NCI-H345 (cell line): ENCODE data around the gene DCAF12.
"Not testable (repeated sequence)": the region's sequence is repeated elsewhere in the genome, so short reads cannot be mapped to it uniquely, and the experiment has no call there.

ENCODE experiments used
- DNase-seq: peaks from one replicate; lab custom pipeline; 2025; lab: John Stamatoyannopoulos, UW

Gene DCAF12

DNA sequence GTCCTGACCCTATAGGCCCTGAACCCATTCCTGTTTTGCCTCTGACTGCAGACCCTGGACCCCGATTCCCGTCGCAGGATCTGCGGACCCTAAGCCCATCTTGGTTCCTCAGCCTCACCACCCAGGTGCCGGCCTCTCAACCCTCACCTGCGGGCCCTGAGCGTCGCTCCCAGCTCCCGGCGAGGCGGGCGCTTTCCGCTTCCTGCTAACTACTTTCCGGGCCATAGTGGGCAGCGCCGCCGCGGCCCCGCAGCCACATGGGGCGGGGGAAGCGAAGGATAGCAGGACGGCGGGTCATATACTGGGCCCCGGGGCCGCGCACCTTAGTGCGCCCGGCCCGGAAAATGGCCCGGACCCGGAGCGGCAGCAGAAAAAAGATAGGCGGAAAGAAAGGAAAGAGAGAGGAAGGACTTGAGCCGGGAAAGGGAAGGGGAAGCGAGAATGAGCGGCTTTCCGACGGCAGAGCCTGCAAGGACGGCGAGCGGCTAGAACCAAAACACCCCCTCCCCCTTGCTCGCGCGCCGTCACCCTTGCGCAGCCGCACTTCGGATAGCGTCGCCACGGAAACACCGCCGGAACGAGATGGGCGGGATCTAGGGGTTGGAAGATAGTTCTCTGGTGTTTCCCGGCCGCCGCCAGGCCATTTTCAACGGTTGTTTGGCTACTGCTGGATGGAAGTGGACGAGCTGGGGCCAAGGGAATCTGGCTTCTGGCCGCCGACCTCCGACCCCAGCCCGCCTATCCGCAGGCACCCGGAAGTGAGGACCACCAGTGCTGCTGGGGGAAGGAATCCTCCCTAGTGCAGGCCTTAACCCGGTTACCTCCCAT, at the start of gene DCAF12:
Gene DCAF12 (minus strand): TSS at position 492 of the 828 bp plus-strand sequence. CDS start 267 bp downstream, at position 225.
- peak; percentile 91 for DNase-seq

DNA sequence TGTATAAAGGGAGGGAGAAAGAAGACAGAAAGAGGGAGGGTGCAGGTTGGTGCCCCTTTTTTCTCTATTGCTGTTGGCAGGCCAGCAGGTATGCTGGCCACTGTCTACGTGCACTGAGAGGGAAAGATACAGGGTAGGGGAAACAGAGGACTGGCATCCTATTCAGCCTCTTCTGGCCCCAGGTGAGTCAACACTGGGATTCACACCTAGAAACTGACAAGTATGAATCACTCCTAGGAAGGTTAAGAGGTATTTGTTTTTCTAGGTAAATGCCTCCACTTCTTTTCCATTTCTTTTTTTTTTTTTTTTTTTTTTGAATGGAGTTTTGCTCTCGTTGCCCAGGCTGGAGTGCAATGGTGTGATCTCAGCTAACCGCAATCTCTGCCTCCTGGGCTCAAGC, 49.6 kb upstream of the DCAF12 start:
- DNase-seq, result no peak

DNA sequence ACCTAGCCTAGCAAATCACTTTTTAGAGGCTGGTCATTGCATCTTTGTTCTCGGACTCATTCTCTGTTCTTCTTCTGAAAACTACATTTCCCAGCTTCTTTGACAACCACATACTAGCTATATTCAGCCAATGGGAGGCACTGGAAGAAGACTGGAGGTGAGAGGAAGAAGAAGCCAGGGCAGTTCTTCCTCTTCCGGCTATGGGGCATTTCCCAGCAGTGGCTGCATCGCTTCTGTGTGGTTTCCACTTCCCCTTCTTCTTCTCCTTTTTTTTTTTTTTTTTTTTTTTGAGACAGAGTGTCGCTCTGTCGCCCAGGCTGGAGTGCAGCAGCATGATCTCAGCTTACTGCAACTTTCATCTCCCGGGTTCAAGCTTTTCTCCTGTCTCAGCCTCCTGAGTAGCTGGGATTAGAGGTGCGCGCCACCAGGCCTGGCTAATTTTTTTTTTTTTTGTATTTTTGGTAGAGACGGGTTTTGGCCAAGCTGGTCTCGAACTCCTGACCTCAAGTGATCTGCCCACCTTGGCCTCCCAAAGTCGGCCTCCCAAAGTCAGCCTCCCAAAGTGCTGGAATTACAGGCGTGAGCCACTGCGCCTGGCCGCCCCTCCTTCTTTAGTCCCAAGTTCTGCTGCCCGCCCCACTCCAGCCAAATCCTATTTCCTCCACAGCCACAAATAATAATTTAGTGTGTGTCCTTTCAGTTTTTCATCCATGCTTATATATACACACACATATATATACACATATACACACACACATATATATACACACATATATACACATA, 45.4 kb upstream of the DCAF12 start:
- DNase-seq, result no peak

DNA sequence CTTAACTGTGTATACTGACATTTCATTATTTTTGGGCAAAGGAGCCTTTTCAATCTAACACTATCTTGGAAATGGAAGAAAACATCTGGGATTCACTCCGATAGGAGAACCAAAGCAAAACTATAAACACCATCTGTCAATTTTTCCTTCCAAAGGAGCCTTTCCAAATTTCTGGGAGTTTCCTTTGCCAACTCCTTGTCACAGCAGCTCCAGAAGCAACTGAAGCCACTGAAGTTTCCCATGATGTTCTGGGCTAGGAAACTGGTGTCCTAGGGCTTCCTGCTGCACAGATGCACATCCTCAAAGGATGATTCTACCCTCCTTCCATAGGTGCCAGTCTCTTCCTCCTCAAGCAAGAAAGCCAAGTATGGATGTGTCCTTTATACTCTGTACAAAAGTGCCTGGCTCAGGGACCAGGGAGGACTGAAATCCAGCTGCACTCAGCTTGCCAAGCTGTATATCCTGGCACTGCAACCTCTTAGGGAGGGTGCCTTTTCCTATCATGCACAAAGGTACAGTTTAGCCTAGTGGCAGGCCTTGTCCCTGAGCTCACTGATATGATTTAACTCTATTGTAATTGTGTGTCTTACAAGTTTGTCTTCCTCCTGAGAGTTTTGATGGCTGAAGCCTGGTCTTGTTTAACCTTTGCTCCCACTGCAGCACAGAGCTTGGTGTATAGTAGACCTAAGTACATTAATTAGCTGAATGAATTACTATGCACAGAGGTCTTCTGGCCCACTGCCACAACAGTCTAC, 43.9 kb upstream of the DCAF12 start:
- no peak for DNase-seq

DNA sequence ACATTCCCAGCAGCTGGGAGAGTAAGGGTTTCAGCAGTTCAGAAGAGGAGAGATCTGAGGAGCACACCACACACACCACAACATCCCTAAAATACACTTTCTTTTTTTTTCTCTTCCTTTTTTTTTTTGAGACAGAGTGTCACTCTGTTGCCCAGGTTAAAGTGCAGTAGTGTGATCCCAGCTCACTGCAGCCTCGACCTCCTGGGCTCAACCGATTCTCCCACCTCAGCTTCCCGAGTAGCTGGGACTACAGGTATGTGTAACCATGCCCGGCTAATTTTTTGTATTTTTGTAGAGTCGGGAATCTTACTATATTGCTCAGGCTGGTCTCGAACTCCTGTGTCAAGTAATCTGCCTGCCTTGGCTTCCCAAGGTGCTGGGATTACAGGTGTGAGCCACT, 42.6 kb upstream of the DCAF12 start:
- no peak for DNase-seq

DNA sequence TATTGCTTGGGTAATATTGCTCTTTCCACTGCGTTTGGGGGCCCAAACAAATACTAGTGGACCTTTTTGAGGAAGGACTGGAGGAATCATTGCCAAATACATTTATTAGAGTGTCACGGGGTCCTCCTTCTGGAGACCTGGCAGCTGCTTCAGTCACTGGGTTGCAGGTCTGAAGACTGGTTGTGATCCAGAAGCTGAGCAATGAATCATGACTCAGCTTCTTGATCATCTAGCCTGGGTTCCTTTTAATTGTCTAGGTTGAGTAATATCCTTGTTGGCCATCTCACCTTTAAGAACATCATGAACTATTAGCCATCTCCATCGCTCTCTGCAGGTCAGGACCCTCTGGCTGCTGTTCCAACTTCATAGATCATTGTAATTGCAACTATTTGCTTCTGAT, 36.9 kb upstream of the DCAF12 start:
- DNase-seq, result no peak

DNA sequence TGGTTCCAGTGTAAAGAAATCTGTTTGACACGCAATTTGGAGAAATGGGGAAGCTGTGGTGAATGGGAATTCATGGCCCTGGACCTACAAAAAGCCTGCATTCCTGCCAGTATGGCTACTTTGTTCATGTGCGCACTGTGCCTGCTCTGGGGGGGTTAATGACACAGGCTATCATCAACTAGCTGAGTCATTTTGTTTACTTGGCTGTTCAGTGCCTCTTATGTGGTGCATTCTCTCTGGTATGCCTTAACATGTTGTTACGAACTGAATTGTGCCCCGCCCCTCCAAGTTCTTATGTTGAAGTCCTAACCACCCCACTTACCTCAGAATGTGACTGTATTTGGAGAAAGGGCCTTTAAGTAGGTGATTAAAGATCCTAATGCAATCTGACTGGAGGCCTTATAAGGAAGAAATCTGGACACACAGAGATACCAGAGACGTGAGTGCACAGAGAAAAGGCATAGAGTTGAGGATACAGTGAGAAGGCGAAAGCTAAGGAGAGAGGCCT, 31.9 kb upstream of the DCAF12 start:
- peak; percentile 67 for DNase-seq

DNA sequence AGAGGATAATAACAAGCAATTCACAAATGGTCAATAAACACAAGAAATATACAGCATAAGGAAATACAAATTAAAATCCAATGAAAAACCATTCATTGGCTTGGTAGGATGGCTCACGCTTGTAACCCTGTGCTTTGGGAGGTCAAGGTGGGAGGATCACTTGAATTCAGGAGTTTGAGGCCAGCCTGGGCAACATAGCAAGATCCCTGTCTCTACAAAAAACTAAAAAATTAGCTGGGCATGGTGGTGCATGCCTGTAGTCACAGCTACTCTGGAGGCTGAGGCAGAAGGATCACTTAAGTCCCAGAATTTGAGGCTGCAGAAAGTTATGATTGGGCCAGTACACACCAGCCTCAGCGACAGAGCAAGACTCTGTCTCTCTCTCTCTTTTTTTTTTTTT, 31.4 kb upstream of the DCAF12 start:
- no peak for DNase-seq

DNA sequence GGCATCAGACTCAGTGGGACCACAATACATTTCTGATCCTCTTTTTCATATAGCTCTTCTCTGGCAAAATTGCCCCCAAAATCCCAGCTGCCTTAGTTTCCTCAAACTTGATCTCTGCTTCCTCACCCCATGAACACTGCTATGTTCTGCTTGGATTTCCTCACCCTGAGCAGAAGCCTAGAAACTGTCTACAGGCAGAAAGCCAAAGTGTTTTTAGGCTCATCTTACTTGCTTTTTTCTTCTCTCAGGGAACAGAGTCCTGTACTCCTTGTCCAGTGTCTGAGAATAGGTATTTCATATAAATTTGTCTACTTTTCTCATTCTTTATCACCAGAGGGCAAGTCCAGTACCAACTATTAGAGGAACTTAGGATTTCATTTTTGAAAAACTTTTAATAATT, 30.8 kb upstream of the DCAF12 start:
- DNase-seq, result no peak

DNA sequence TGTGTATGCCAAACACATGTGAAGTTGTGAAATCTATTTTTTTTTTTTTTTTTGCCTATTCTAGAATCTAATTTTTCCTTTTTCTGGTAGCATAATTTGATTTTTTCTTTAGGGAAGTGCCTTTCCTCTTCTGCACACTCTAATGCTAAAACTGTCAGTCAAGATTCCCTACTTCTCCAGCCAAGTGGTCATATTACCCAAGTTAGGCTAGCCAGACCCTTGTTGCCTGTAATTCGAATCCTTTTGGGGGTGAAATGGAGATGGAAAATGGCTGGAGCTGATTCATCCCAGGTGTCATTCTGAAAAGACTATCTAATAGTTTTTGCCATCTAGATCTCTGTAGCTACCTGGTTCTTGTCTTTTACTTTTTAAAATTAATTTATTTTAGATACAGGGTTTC, 27.6 kb upstream of the DCAF12 start:
- no peak for DNase-seq

DNA sequence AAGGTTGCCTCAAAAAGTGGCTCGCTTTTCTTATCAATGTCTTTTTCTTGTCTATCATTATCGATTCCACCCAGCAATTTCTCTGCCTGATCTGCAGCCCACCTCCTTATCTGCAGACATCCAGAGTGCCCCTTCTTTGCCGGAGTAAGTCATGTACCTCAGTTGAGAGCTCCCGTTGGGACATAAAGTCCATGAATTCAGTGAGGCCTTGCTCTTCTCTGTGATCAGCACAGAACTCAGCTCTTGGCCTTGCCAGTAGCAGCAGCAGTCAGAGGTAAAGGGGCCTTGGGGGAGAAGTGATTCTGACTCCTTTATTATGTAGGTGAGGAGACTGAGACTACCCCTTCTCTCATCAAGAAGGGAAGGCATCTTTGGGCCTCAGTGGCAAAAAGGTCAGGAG, 24.9 kb upstream of the DCAF12 start:
- no peak for DNase-seq

DNA sequence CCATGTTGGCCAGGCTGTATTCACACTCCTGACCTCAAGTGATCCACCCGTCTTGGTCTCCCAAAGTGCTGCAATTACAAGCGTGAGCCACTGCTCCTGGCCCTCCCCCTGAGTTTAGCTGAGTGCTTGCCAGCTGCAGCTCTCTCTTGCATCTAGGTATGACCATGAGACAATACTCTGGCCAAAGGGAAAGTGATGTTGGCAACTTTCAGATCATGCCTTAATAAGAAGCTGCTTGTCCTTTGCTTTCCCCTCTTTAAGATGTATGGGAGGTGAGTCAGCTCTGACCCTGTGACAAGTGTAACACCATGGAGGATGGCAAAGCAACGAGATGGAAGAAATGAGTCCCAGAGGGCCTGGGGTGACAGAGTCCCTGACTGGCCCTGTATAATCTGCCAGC, 18.7 kb upstream of the DCAF12 start:
- DNase-seq, result no peak

DNA sequence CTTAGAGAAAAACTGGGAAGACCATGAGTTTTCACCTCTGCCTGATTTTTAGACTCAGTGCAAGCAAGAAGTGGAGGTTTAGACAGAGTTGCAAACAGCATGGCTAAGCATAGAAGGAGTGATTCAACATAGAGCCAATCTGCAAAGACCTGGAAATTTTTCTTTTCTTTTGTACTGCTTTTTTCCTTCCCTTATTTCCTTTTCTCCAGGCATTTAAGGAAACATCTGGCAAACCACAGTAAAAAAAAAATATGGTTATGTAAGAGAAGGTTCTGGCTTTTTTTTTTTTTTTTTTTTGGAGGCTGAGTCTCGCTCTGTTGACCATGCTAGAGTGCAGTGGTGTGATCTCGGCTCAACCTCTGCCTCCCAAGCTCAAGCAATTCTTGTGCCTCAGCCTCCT, 16.6 kb upstream of the DCAF12 start:
- no peak for DNase-seq

DNA sequence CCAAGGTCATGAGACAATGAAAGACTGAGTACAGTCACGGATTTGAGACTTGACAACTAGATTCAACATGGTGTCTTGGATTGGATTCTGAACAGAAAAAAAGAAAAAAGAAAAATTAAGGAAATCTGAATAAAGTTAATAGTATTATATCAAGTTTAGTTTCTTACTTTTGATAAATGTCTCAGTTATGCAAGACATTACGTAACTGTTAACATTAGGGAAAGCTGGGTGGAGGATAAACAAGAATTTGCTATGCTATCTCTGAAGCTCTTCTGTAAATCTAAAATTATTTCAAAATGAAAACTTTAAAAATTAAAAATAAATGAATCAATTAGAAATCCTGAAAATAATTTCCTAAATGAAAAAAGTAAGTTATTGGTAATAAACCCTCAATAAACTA, 14.4 kb upstream of the DCAF12 start:
- DNase-seq, result no peak

DNA sequence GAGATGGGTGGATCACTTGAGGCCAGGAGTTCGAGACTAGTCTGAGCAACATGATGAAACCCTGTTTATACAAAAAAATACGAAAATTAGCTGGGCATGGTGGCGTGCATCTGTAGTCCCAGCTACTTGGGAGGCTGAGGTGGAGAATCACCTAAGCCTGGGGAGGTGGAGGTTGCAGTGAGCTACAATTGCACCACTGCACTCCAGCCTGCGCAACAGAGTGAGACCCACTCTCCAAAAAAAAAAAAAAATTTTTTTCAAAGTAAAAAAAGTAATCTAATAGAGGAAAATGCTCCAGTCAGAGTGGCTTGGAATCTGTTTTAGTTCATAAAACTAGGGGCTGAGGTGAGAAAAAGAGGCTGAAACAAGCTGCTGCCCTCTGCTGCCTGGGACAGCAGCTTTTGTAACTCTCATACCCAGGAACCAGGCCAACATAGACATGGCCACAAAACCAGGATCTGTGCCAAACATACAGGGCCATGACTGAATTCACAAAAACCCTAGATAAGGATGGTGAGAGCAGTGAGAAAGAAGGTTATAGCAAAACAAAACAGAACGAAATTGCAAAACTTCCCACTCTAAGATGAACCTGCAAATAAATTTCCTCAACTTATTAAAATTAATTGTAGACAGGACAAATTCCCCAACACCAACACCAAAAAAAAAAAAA, 13.1 kb upstream of the DCAF12 start:
- peak; percentile 9 for DNase-seq

DNA sequence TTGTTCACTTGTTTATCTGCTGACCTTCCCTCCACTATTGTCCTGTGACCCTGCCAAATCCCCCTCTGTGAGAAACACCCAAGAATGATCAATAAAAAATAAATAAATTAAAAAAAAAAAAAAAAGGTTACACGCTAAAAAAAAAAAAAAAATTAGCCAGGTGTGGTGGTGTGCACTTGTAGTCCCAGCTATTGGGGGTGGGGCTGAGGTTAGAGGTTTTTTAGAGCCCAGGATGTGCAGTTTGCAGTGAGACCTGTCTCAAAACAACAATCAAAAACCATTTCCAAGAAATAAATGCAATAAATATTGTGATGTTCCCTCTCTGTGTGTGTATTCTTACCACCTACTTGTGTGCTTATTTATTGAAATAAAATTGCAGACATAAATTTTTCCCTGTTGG, 12.1 kb upstream of the DCAF12 start:
- not testable (repeated sequence) for DNase-seq

DNA sequence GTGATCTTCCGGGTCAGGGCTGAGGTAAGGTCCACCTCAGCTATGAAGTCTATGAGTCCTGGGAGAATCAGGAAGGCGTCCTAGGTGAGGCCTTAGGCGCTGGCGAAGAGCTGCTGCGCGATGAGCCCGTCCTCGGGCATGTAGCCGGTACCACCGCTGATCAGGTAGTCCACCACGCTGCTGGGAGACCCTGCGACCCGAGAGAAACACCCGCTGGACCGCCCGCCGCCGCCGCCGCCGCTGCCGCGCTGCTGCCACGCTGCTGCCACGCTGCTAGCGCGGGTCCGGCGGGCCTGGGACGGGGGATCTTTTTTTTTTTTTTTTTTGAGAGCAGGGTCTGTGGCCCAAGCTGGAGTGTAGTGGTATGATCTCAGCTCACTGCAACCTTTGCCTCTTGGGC, 8.0 kb upstream of the DCAF12 start:
- DNase-seq, result no peak

DNA sequence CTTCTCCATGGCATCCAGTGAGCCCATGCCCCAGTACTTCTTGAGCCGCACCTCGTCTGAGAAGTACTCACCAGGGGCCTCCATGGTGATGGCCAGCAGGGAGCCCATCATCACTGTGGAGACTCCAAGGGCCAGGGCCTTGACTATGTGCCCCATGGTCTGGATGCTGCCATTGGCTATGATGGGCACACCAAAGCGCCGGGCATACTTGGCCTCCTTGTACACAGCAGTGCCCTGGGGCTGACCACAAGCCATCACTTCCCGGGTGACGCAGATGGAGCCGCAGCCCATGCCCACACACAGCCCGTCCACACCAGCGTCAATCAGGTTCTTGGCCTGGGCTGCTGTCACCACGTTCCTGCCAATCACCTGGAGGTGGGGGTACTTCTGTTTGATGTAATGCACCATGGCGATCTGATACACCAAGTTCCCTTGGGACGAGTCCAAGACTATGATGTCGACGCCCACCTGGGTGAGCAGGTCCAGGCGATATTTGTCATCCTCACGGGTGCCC, 7.0 kb upstream of the DCAF12 start:
- no peak for DNase-seq

DNA sequence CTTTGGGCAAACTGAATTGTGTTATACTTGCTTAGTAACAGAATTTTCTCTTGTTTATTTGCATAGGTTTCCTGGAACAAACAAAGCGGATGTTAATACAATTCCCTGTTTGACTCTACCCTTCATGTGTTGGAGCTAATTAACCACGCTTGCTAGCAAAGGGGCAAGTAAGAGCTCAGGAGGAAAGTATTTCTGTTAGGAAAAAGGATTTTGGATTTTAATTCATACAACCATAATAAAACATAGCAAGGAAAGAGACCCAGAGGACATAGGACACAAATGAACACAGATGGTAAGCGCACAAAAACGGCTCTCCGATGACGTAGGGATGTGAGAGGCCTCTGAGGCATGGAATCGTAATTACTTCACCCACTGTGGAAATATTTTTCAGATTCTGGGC, 5.1 kb upstream of the DCAF12 start:
- DNase-seq, result no peak

DNA sequence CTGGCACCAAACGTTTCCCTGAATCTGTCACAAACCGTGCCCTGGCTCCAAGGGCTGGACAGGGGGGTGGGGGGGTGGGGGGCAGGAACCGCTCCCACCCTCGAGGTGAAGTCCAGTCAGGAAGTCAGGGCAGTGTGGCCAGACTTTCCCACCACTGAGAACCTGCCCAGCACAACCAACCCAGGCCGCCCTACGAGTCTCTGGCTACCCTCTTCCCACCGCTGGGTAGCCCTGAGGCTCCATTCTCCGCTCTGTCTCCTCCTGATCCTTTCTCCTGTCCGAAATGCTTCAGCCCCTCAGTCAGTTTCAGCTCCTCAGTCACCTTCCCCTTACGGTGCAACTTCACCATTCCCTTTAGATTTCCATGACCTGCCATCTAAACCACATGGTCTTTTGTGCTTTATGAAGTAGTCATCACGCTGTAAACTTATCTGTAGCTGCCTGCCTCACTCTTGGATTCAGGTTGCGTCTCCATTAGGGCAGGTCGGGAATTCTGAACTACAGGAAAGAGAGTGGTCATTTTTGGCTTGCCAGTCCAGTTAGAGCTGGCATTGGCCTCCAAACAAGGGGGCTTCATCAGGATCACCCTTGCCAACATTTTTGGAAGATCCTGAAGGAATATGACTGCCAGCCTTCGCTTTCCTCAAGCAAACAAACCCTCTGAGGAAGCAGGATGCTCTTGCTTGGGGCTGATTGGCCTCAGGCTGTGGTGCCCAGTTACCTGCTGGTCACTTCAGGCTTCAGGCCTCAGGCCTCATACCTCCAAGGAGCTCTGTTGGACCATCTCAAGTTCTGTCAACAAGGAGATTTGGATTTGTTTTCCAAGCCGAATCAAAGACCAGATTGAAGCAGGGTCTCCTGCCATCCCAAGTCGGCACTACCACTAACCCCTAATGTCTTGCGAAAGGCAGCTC, 794 bp upstream of the DCAF12 start:
- DNase-seq, result no peak
